ENCODE data around the gene WASHC1. TPM values are rescaled to one million over a fixed set of nuclear protein-coding genes. Genes with fewer than 3 reads are reported as not detected.
"Not testable (repeated sequence)": the region's sequence is repeated elsewhere in the genome, so short reads cannot be mapped to it uniquely, and the experiment has no call there.

WASHC1 gene
- total RNA-seq = 6.8 TPM

GRCh38 chr9:29356-29755 lies at the start of gene WASHC1:
WASHC1 (minus strand) TSS chr9:29456; CDS start chr9:24999, 4,457 bp downstream.
- H3K27me3 ChIP-seq; H3K27ac ChIP-seq; H3K9me3 ChIP-seq; H3K36me3 ChIP-seq; H3K4me1 ChIP-seq; DNase-seq (ENCODE audit: low spot score in 2 of 2); intact Hi-C loops (cut with DNase I): not testable (repeated sequence)
- peak within 1 kb of the TSS; percentile 57 to 68 for H3K4me3 ChIP-seq

- H3K4me3 ChIP-seq; H3K36me3 ChIP-seq; DNase-seq (ENCODE audit: low spot score in 2 of 2); H3K27ac ChIP-seq; H3K9me3 ChIP-seq; H3K4me1 ChIP-seq; H3K27me3 ChIP-seq; intact Hi-C loops (cut with DNase I): not testable (repeated sequence)
Observed at GRCh38 chr9:78333-78732, 49.1 kb upstream of the WASHC1 start.

- H3K27me3 ChIP-seq; DNase-seq (ENCODE audit: low spot score in 2 of 2); H3K9me3 ChIP-seq; H3K4me1 ChIP-seq; intact Hi-C loops (cut with DNase I); H3K27ac ChIP-seq; H3K36me3 ChIP-seq; H3K4me3 ChIP-seq: not testable (repeated sequence)
Observed at GRCh38 chr9:76389-76788, 47.1 kb upstream of the WASHC1 start.

GRCh38 chr9:73900-74525 lies 44.8 kb upstream of the WASHC1 start:
- peak overlapping the region; percentile 55 to 57 for H3K4me3 ChIP-seq
- H3K27ac ChIP-seq; DNase-seq (ENCODE audit: low spot score in 2 of 2): not testable (repeated sequence)

GRCh38 chr9:73076-73899 lies 44.0 kb upstream of the WASHC1 start:
- intact Hi-C loops (cut with DNase I); H3K4me1 ChIP-seq; H3K27me3 ChIP-seq; H3K9me3 ChIP-seq; DNase-seq (ENCODE audit: low spot score in 2 of 2); H3K27ac ChIP-seq; H3K36me3 ChIP-seq: not testable (repeated sequence)
- H3K4me3 ChIP-seq = peak overlapping the region; percentile 55 to 57

More at GRCh38 chr9:73900-74525, 44.8 kb upstream of the WASHC1 start:
- H3K9me3 ChIP-seq; H3K4me1 ChIP-seq; intact Hi-C loops (cut with DNase I); H3K36me3 ChIP-seq; H3K27me3 ChIP-seq: not testable (repeated sequence)

GRCh38 chr9:63031-63629 lies 33.9 kb upstream of the WASHC1 start:
- intact Hi-C loops (cut with DNase I); H3K27me3 ChIP-seq; H3K4me3 ChIP-seq; H3K9me3 ChIP-seq; H3K27ac ChIP-seq; H3K36me3 ChIP-seq; DNase-seq (ENCODE audit: low spot score in 2 of 2); H3K4me1 ChIP-seq: not testable (repeated sequence)

GRCh38 chr9:52678-53077 lies 23.4 kb upstream of the WASHC1 start:
- DNase-seq (ENCODE audit: low spot score in 2 of 2) = not testable (repeated sequence)

GRCh38 chr9:48190-48842 lies 19.1 kb upstream of the WASHC1 start:
- intact Hi-C loops (cut with DNase I); H3K27me3 ChIP-seq; H3K9me3 ChIP-seq; H3K27ac ChIP-seq; H3K4me3 ChIP-seq; H3K36me3 ChIP-seq; DNase-seq (ENCODE audit: low spot score in 2 of 2); H3K4me1 ChIP-seq: not testable (repeated sequence)

More at GRCh38 chr9:52678-53077, 23.4 kb upstream of the WASHC1 start:
- H3K4me1 ChIP-seq; H3K27ac ChIP-seq; H3K4me3 ChIP-seq; H3K27me3 ChIP-seq; H3K9me3 ChIP-seq; H3K36me3 ChIP-seq; intact Hi-C loops (cut with DNase I): not testable (repeated sequence)

- DNase-seq (ENCODE audit: low spot score in 2 of 2); intact Hi-C loops (cut with DNase I): not testable (repeated sequence)
Observed at GRCh38 chr9:46639-47271, 17.5 kb upstream of the WASHC1 start.

GRCh38 chr9:46164-46563 lies 16.9 kb upstream of the WASHC1 start:
- H3K36me3 ChIP-seq; H3K27me3 ChIP-seq; H3K27ac ChIP-seq; intact Hi-C loops (cut with DNase I); H3K4me1 ChIP-seq; H3K9me3 ChIP-seq; DNase-seq (ENCODE audit: low spot score in 2 of 2); H3K4me3 ChIP-seq: not testable (repeated sequence)

More at GRCh38 chr9:46639-47271, 17.5 kb upstream of the WASHC1 start:
- not testable (repeated sequence) for H3K27me3 ChIP-seq, H3K9me3 ChIP-seq, H3K27ac ChIP-seq, H3K36me3 ChIP-seq, H3K4me3 ChIP-seq, H3K4me1 ChIP-seq

- H3K4me1 ChIP-seq; H3K36me3 ChIP-seq; H3K27me3 ChIP-seq; DNase-seq (ENCODE audit: low spot score in 2 of 2); H3K9me3 ChIP-seq; H3K27ac ChIP-seq; intact Hi-C loops (cut with DNase I); H3K4me3 ChIP-seq: not testable (repeated sequence)
Observed at GRCh38 chr9:45180-45878, 16.1 kb upstream of the WASHC1 start.

GRCh38 chr9:44416-44815 lies 15.2 kb upstream of the WASHC1 start:
- H3K27me3 ChIP-seq; DNase-seq (ENCODE audit: low spot score in 2 of 2); H3K9me3 ChIP-seq; H3K4me1 ChIP-seq; H3K4me3 ChIP-seq; intact Hi-C loops (cut with DNase I); H3K27ac ChIP-seq; H3K36me3 ChIP-seq: not testable (repeated sequence)

- H3K4me3 ChIP-seq; H3K4me1 ChIP-seq; DNase-seq (ENCODE audit: low spot score in 2 of 2); H3K27ac ChIP-seq; H3K9me3 ChIP-seq; H3K27me3 ChIP-seq; intact Hi-C loops (cut with DNase I); H3K36me3 ChIP-seq: not testable (repeated sequence)
Observed at GRCh38 chr9:43636-44035, 14.4 kb upstream of the WASHC1 start.

Data from ascending aorta (tissue), 2 donors.